Keratinocyte (primary cell): Measurements from ENCODE around the gene SIGLEC6. TPM values are rescaled to one million over a fixed set of nuclear protein-coding genes. Genes with fewer than 3 reads are reported as not detected.
A peak's percentile ranks its signal among the peaks of the same experiment; 100 is the strongest.

Experiments used
- DNase-seq: peaks from one replicate; pipeline ENCODE4 v3.0.0-alpha.2; 2011; ENCODE audit warnings: low read depth, missing footprints, low spot score
- FAIRE-seq: peaks from 2 replicates; lab custom pipeline; 2011; peaks lifted over from hg19 to GRCh38; lab: Jason Lieb, UNC
- H2AFZ ChIP-seq: 2 replicates; pipeline ENCODE4 v1.6.0; 2012; ENCODE audit warnings: low read length, control low read depth, inconsistent platforms; ENCODE audit not compliant: control insufficient read depth
- H3K27ac ChIP-seq: 2 replicates; pipeline ENCODE4 v1.5.1; 2011; ENCODE audit warnings: low read length; ENCODE audit not compliant: control insufficient read depth, insufficient read depth
- H3K27me3 ChIP-seq: 3 replicates; pipeline ENCODE4 v1.6.0; 2011; ENCODE audit warnings: low read length; ENCODE audit not compliant: control insufficient read depth, insufficient read depth; ENCODE audit errors: extremely low read depth
- H3K36me3 ChIP-seq, 2 experiments: 2 replicates in 1 of 2; 3 replicates in 1 of 2; pipeline ENCODE4 v1.5.1; 2011; ENCODE audit warnings: low read length in 2 of 2, mild to moderate bottlenecking in 1 of 2; ENCODE audit not compliant: control insufficient read depth in 2 of 2, insufficient read depth in 2 of 2; ENCODE audit errors: extremely low read depth in 1 of 2
- H3K4me1 ChIP-seq: 3 replicates; pipeline ENCODE4 v1.5.1; 2011; ENCODE audit warnings: low read length; ENCODE audit not compliant: control insufficient read depth, insufficient read depth; ENCODE audit errors: extremely low read depth
- H3K4me2 ChIP-seq: 3 replicates; pipeline ENCODE4 v1.6.0; 2011; ENCODE audit warnings: low read depth, low read length; ENCODE audit not compliant: control insufficient read depth, insufficient read depth; ENCODE audit errors: extremely low read depth
- H3K4me3 ChIP-seq, 3 experiments: fragments of 200-600 bp in 1 of 3; sonication (generic) in 1 of 3; 2 replicates in 2 of 3; 3 replicates in 1 of 3; pipeline ENCODE4 v1.5.1; 2011 to 2016; ENCODE audit warnings: low read length in 3 of 3, mild to moderate bottlenecking in 3 of 3, control low read depth in 2 of 3, inconsistent platforms in 1 of 3, low read depth in 1 of 3, mixed read lengths in 1 of 3, mixed run types in 1 of 3, moderate library complexity in 1 of 3; ENCODE audit not compliant: control insufficient read depth in 2 of 3, insufficient read depth in 2 of 3; ENCODE audit errors: extremely low read depth in 1 of 3
- H3K79me2 ChIP-seq: 2 replicates; pipeline ENCODE4 v1.6.0; 2012; ENCODE audit warnings: low read length; ENCODE audit not compliant: control insufficient read depth, insufficient read depth
- H3K9ac ChIP-seq: 3 replicates; pipeline ENCODE4 v1.6.0; 2011; ENCODE audit warnings: low read length; ENCODE audit not compliant: control insufficient read depth, insufficient read depth; ENCODE audit errors: extremely low read depth
- H3K9me1 ChIP-seq: 3 replicates; pipeline ENCODE4 v1.6.0; 2011; ENCODE audit warnings: low read length; ENCODE audit not compliant: control insufficient read depth, insufficient read depth; ENCODE audit errors: extremely low read depth
- H3K9me3 ChIP-seq: 2 replicates; pipeline ENCODE4 v1.5.1; 2012; ENCODE audit warnings: low read depth, low read length; ENCODE audit not compliant: control insufficient read depth
- H4K20me1 ChIP-seq: 3 replicates; pipeline ENCODE4 v1.6.0; 2011; ENCODE audit warnings: low read length; ENCODE audit not compliant: control insufficient read depth, insufficient read depth; ENCODE audit errors: extremely low read depth
- EZH2 ChIP-seq: IDR thresholded peaks from one replicate; pipeline ENCODE4 v1.6.1; 2012; ENCODE audit warnings: inconsistent platforms, mild to moderate bottlenecking, low read length, moderate library complexity
- dilution Hi-C: fragments of 300-500 bp; cut with MboI; formaldehyde crosslinking; loops from one replicate; pipeline ENCODE4 v1.7.0; 2020; ENCODE audit warnings: low sequenced_read_pairs; ENCODE audit not compliant: extremely low pct_ligation_motif_present
- polyA plus RNA-seq, 5 experiments: library from polyadenylated mRNA; depleted of rRNA in 3 of 5; stranded (reverse) in 3 of 5; stranded (forward) in 1 of 5; unstranded in 1 of 5; fragments of >200 nt; gene quantifications; 1 replicate in 1 of 5; 2 replicates in 3 of 5; 3 replicates in 1 of 5; pipeline versions ENCODE4 v1.2.1 to v1.2.3, GENCODE V29; 2011 to 2012; ENCODE audit warnings: missing spikeins in 2 of 5, low read depth in 1 of 5, low replicate concordance in 1 of 5
- TF ChIP-seq, protein P1 (sequence below), 3 experiments: IDR thresholded peaks in 1 of 3; conservative IDR thresholded peaks in 1 of 3; optimal IDR thresholded peaks in 1 of 3; 2 replicates in 2 of 3; 3 replicates in 1 of 3; pipeline versions ENCODE3 to v1.5.1; 2011; ENCODE audit warnings: low read length in 3 of 3, mild to moderate bottlenecking in 3 of 3, moderate library complexity in 2 of 3, control low read depth in 1 of 3, inconsistent platforms in 1 of 3; ENCODE audit not compliant: insufficient read depth in 2 of 3; ENCODE audit errors: extremely low read depth in 1 of 3

SIGLEC6 gene
- polyA plus RNA-seq, 1 donor (not counting 4 experiments of a cell fraction or from before 2014, with no cell fraction given) = not detected

GRCh38 chr19:51570962-51571575 lies 39.6 kb upstream of the SIGLEC6 start, which contains the start of gene ZNF175:
Gene ZNF175 (plus strand): TSS chr19:51571283. CDS start chr19:51573330, 2,047 bp downstream.
- FAIRE-seq = peak; percentile 97
- peak; percentile 64 for DNase-seq
- peak within 1 kb of the TSS; percentile 47 for H3K27ac ChIP-seq

DNA sequence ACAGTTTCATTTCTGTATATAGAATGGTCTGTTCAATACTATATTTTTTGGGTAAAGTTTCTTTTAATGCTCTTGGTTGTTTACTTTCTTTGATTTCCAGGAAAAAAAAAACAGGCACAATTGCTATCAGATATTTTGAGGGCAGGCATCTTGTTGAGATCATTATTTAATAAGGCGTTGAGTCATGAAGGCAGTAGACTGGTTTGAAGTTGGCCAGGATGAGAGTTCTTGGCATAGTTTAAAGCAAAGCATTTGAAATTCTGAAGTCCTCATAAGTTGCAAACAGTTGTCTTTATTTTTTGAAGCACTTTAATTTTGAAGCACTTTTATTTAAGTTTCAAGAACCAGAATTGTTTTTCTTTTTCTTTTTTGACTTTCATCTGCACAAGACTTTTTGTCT lies 37.0 kb upstream of the SIGLEC6 start:
- H3K9ac ChIP-seq = no peak overlapping the region
- H3K4me3 ChIP-seq = no peak overlapping the region
- peaks cover 19% of the 10 kb centered on the region for H3K79me2 ChIP-seq
- H3K9me1 ChIP-seq = no peaks in the 10 kb centered on the region
- H3K27me3 ChIP-seq = no peaks in the 10 kb centered on the region
- DNase-seq (no peak), FAIRE-seq (no peak)
- no peaks in the 10 kb centered on the region for H3K9me3 ChIP-seq
- H4K20me1 ChIP-seq = no peaks in the 10 kb centered on the region
- H2AFZ ChIP-seq = no peak overlapping the region
- no peak for TF ChIP-seq EZH2
- TF ChIP-seq, protein P1, sequence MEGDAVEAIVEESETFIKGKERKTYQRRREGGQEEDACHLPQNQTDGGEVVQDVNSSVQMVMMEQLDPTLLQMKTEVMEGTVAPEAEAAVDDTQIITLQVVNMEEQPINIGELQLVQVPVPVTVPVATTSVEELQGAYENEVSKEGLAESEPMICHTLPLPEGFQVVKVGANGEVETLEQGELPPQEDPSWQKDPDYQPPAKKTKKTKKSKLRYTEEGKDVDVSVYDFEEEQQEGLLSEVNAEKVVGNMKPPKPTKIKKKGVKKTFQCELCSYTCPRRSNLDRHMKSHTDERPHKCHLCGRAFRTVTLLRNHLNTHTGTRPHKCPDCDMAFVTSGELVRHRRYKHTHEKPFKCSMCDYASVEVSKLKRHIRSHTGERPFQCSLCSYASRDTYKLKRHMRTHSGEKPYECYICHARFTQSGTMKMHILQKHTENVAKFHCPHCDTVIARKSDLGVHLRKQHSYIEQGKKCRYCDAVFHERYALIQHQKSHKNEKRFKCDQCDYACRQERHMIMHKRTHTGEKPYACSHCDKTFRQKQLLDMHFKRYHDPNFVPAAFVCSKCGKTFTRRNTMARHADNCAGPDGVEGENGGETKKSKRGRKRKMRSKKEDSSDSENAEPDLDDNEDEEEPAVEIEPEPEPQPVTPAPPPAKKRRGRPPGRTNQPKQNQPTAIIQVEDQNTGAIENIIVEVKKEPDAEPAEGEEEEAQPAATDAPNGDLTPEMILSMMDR (optimal IDR thresholded peaks at IDR 0.05 in 1 of 3, IDR thresholded peaks at IDR 0.05 in 1 of 3, conservative IDR thresholded peaks at IDR 0.05 in 1 of 3; ENCODE audit: extremely low read depth in 1 of 3, insufficient read depth in 2 of 3, low read length in 3 of 3) = no peak
- H3K27ac ChIP-seq = no peak overlapping the region
- H3K4me2 ChIP-seq = no peak overlapping the region
- dilution Hi-C loops = no loop called here
- peaks cover 10% of the 10 kb centered on the region for H3K4me1 ChIP-seq
- H3K36me3 ChIP-seq = peaks cover 0 to 6% of the 10 kb centered on the region in 2 experiments

More at GRCh38 chr19:51570962-51571575, 39.6 kb upstream of the SIGLEC6 start, which contains the start of gene ZNF175:
- Histone ChIP-seq H3K4me3 (peak within 1 kb of the TSS; percentile 74 to 91 (median 90)), H3K4me1 (peaks cover 10% of the 10 kb centered on the region), H3K79me2 (peaks cover 19% of the 10 kb centered on the region), H3K9me3 (no peaks in the 10 kb centered on the region), H3K4me2 (peak within 1 kb of the TSS; percentile 97), H3K27me3 (no peaks in the 10 kb centered on the region), H3K9ac (peak within 1 kb of the TSS; percentile 76), H2AFZ (peak within 1 kb of the TSS; percentile 88), H3K36me3 (peaks cover 0 to 7% of the 10 kb centered on the region in 2 experiments), H3K9me1 (no peaks in the 10 kb centered on the region), H4K20me1 (no peaks in the 10 kb centered on the region)
- TF ChIP-seq, protein P1 (optimal IDR thresholded peaks at IDR 0.05 in 1 of 3, IDR thresholded peaks at IDR 0.05 in 1 of 3, conservative IDR thresholded peaks at IDR 0.05 in 1 of 3; ENCODE audit: extremely low read depth in 1 of 3, insufficient read depth in 2 of 3, low read length in 3 of 3) = no peak
- TF ChIP-seq EZH2 = no peak
- dilution Hi-C loops = no loop called here
